AML-193 (cell line): ENCODE measurements around the gene COL2A1.

Source experiments
- DNase-seq, 2 experiments: peaks; one replicate each; lab custom pipeline; 2025; lab: John Stamatoyannopoulos, UW

Gene COL2A1

GRCh38 chr12:48012070-48012469 is 7.8 kb upstream of the COL2A1 start:
- DNase-seq, result no peak

- DNase-seq, result no peak
Measured at GRCh38 chr12:48010366-48010970, 6.2 kb upstream of the COL2A1 start.

DNA sequence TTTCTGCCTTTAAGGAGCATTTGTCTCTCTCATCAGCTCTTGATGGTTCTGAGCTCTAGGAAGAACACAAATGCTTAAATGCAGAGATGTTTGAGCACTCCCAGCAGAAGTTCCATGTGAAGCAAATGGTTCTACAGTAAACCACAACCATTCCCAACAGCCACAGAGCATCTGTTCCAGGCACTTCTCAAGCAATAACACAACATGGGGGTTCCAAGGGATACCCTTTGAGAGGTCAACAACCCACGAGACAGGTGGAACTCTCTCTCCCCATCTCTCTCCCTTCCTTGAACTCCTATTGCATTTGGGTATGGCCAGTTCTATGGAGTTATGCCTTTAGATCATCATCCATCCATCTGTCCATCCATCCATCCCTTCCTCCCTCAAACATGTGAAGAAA is 5.2 kb upstream of the COL2A1 start:
- DNase-seq, result no peak

DNA sequence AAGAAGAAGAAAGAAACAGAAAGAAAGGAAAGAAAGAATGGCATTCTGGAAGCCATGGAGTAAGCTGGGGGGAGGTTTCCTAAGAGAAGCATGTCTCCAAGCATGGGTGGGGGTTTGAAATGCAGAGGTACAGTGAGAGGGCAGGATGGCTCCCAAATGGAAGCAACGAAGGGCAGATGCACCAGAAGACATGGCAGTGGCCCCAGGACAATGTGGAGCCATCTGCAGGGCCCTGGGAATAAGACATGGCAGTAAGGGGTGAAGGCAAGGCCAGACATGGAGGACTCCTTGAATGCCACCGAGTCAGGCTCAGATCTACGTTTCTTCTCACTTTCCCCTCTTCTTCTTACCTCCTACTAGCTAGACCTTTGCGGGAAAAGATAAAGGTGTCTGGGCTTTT is 4.7 kb upstream of the COL2A1 start:
- DNase-seq, result no peak

DNA sequence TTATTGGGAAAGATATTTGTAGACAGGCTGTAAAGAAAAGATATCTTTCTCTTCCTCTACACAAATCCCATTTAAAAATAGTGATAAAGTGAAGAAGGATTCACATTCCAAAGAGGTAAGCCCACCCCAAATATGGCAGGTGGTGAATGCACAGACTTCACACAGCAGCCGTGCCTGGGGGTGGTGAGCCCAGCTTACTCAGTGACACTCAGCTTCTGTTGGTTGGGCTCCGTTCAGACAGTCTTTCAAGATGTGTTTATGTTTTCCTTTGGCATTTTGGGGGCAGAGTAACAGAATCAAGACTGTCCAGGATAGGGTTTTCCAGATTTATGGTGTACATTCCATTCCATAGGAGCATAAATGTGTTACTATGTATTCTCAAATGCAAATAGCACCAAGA is 4.1 kb upstream of the COL2A1 start:
- no peak for DNase-seq

DNA sequence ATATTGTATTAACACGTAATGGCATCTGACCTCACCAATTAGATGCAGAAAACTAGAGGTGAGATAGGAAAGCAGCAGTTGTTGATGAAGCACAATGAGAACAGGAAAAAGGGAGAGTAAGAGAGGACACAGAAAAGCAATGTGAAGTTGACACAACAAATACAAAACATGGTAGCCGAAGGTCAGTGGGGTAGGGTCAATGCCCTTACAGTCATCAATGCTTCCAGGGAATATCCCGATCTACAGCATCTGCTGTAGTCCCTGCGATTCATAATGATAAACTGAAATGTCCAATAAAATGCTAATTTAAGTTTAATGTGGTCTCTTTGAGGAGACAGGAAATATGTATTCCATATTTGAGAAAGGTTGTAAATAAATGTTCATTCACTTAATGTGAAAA is 2.9 kb upstream of the COL2A1 start:
- DNase-seq, result no peak

DNA sequence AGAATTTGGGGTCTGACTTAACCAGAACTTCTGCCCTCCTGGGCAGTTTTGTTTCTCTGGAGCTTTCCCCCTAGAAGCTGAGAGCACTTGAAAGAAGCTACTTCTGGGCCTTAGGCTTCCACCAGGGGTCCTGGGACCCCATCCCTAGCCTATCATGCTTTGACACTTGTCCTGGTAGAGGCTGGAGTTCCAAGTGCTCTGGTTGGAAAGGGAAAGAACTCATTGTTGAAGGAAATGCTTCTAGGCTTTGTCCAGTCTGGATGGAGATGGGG is 1.4 kb upstream of the COL2A1 start:
- no peak for DNase-seq

DNA sequence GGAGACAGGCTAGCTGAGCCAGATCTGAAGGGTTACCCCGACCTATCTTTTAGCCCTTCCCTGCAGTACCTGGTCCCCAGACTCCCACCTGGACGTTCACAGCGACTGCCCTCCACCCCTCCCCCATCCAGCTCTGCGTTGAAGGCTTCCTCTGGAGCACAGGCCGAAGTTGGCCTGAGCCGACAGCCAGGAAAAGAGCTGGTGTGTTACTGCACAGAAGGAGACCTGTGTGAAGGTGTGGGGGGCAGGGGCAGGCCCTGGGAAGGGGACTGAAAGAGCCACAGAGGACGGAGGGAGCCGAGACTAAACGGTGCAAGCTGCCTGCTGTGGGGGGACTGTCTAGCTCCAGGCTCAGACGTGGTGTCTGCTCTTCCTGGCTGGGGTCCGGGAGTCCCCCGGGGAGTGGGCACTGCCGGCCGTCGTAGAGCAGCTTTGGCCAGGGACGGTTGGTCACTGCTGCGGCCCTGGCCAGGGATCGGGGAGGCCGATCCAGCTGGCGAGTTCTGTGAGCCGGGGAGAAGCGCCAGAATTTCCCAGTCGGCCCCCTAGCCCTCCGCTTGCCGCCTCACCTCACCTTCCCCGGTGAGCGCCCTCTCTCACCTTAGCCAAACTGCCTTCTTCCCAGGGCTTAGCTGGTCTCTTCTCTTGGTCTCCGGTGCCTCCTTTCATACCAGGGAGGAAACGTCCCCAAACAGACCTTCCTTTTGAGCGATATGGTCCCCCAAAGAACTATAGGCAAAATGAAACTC is 899 bp upstream of the COL2A1 start:
- no peak for DNase-seq

DNA sequence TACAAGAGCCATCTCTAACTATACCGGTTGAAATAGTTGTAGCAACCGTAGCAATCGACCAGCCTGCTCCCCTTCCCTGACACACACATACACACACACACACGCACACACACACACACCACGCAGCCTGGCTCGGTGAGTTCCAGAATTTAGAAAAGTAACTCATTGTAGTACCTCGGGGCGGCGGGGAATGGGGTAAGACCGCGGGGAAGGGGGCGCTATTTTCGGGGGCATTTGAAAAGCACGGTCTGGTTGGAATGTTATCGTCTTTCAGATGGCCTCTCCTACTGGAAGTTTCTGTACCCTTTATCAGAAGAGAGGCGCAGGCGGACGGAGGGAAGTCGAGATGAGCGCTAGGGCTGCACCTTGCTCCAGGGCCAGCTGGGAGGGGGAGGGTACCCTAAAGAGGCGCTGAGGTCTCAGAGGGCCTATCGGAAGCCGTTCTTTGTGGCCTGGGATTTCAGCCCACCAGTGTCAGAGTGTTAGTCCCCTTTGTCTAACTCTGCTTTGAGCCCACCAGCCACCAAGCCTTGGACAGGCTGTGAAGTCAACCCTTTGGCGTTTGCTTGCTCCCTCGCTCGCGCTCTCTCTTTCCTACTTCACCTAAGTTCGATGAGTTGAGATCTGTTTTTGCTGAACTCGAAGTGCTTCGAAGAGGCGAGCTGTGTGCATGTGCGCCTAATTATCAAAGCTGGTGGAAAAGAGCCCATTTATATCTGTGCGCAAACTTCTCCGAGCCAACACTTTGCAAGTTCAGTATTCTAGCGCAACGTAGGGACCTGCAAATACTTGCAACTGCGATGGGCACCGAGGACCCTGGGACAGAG is 837 bp downstream of the COL2A1 start:
- peak in 1 of 2 experiments; percentile 17 for DNase-seq

DNA sequence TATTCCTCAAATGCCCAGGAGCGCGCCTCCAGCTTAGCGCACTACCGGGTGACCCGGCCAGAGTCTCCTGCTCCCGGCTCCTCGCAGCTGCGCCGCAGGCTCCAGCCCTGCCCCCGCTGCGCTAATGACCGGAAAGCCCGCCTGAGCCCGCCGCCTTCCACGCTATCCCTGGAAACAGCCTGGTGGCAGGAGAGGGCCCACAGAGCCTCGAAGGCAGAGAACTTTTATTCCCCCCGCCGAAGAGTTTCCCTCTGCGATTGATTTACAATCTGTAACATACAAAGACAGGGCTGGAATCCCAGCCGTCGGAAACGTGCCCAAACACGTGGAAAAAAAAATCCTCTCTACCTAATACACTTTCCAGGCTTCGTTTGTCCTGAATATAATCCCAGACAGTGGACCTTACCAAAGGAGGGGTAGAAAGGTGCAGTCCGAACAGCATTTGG is 1.5 kb downstream of the COL2A1 start:
- no peak for DNase-seq

- no peak for DNase-seq
Measured at GRCh38 chr12:48002414-48002730, 1.9 kb downstream of the COL2A1 start.

DNA sequence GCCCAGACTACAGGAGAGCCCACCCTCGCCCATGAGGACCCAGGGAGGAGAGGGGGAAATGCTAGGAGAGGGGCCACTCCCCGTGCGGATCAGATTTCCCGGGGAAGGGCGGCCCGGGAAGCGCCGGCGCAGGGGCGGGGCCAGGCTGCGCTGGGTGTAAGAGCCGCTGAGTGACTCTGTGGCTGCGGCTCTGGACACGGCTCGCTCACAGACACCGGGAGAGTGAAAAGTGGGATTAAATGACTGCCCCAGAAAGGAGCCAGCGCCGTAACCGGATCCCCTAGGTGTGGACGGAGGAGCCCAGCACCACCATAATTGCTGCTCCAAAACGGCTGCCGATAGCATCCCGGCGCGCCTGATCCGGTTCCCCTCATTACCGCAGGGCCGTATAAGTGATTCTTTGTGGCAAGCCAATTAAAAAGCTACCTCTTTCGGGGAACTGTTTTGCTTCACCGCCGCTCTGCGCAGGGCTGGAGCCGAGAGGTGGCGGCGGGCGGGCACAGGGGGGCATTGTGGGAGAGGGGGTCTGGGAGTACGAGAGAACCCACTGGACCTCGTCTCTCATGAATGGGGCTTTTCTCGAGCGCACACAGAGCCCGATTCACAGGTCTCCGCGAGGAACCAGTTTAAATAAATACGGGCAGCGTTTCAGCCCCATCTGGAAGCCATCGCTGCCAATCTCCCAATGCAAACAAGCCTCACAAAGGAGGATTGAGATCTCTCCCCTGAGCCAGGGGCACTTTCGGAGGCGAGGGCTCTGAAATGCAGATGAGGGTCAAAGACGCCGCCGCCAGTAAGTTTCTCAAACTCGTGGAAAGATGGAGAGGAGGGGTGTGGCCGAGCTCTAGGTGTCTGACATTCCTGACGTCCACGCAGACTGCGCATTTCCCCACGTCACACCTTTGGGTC is 2.5 kb downstream of the COL2A1 start:
- no peak for DNase-seq

- no peak for DNase-seq
Measured at GRCh38 chr12:48000878-48001504, 3.3 kb downstream of the COL2A1 start.

DNA sequence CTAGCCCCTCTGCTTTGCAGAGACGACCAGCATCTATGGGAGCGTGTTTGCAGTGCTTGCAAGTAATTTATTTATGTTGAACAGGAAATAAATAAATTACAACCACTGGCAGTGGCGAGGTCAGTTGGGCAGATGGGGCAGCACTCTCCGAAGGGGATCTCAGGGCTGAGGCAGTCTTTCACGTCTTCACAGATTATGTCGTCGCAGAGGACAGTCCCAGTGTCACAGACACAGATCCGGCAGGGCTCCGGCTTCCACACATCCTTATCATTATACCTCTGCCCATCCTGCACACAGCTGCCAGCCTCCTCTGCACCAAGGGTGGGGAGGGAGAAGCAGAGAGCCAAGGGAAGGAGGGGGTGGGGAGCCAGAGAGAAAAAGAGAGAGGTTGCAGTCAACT is 4.5 kb downstream of the COL2A1 start:
- no peak for DNase-seq

GRCh38 chr12:47997321-47997720 is 7.0 kb downstream of the COL2A1 start:
- DNase-seq, result no peak

- DNase-seq, result no peak
Measured at GRCh38 chr12:47995981-47996401, 8.3 kb downstream of the COL2A1 start.

GRCh38 chr12:47993491-47993890 is 10.8 kb downstream of the COL2A1 start:
- DNase-seq, result no peak

GRCh38 chr12:47992776-47993175 is 11.5 kb downstream of the COL2A1 start:
- no peak for DNase-seq

GRCh38 chr12:47991106-47992061 is 12.9 kb downstream of the COL2A1 start:
- DNase-seq, result no peak

DNA sequence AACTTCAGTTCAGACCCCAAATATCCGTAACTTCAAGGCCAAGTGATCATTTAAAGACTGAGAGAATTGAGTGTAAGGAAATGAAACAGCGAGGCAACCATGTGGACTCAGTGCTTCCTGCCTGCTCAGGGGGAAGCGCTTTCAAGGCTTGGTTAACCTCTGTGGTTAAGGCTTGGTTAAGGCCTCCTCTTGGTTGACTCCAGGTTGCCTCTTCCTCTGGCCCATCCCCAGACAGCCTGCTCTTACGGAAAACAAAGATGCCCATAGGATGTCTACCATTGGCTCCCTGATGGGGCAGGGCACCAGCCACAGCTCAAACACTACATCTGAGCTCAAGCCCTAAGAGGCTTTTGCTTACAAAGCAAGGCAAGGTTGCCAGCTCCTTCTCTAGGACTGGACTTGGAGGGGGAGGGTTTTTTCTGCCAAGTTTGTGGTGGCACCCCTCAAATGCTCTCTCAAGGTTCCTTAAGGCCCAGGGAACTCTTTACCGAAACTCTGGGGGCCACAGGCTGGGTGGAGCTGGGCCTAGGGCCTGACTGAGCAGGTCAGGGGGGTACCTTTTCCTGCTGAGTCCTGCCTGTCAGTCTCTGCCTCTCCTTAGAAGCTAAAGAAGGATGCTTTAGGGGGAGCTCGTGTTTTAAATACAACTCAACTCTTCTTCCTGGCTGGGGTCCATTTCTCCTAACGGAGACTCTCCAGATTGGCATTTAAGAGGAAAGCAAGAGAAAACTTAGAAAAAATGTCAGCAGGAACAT is 13.7 kb downstream of the COL2A1 start:
- DNase-seq, result peak; percentile 13 to 24
